PC-9 (cell line): ENCODE results near the gene FAM114A1.

Experiments used
- EZH2 ChIP-seq: fragments of 200-600 bp; sonication (generic); IDR thresholded peaks from 2 replicates; pipeline ENCODE4 v1.8.0; 2017; ENCODE audit warnings: antibody characterized with exemption, low read depth
- TF ChIP-seq, protein P1 (sequence below): fragments of 200-600 bp; sonication (generic); conservative IDR thresholded peaks from 2 replicates; pipeline ENCODE4 v1.6.1; 2017; ENCODE audit warnings: mixed run types, antibody characterized with exemption, mild to moderate bottlenecking, moderate library complexity

DNA sequence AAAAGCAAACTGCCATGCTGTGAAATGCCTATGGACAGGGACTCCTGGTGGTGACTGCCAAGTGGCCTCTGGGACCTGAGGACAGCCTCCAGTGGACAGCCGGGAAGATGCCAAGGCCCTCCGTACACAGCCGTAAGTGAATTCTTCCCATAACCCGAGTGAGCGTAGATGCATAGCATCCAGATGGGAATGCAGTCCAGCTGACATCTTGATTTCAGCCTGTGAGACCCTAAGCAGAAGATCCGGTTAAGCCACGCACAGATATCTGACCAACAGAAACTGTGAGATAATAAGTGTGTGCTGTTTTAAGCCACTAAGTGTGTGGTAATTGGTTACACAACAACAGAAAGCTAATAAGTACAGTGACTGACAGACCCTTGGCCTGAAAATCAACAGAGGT lies 108.7 kb downstream of the FAM114A1 start:
- TF ChIP-seq, protein P1, sequence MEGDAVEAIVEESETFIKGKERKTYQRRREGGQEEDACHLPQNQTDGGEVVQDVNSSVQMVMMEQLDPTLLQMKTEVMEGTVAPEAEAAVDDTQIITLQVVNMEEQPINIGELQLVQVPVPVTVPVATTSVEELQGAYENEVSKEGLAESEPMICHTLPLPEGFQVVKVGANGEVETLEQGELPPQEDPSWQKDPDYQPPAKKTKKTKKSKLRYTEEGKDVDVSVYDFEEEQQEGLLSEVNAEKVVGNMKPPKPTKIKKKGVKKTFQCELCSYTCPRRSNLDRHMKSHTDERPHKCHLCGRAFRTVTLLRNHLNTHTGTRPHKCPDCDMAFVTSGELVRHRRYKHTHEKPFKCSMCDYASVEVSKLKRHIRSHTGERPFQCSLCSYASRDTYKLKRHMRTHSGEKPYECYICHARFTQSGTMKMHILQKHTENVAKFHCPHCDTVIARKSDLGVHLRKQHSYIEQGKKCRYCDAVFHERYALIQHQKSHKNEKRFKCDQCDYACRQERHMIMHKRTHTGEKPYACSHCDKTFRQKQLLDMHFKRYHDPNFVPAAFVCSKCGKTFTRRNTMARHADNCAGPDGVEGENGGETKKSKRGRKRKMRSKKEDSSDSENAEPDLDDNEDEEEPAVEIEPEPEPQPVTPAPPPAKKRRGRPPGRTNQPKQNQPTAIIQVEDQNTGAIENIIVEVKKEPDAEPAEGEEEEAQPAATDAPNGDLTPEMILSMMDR = no peak
- no peak for TF ChIP-seq EZH2
